ENCODE data around the gene KRT80. TPM values are rescaled to one million over a fixed set of nuclear protein-coding genes. Genes with fewer than 3 reads are reported as not detected.
A peak's percentile ranks its signal among the peaks of the same experiment; 100 is the strongest.

KRT80 gene
- total RNA-seq, 2 donors from 2014 or later, result 0.66 to 4.9 TPM

DNA sequence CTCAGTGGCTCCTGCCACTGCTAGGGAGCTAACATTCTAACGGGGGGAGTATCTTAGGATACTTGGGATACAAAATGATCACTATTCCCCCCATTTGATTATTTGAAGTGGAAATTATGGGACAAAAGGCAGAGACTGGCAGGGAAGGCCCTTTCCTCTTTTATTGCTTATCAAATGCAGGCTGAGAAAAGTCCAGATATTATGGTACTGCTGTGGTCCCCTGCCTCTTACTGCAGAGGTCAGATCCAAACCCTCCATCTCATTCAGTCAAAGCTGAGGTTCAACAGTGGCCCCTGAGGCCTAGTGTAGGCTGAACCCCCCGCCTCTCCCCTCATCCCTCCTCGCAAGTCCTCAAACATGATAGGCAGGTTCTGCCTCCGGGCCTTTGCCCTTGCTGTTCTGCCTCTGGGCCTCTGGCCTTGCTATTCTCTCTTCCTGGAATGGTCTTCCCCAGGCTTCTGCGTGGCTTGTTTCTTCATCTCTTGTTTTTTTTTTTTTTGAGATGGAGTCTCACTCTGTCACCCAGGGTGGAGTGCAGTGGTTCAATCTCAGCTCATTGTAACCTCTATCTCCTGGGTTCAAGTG, 34.2 kb downstream of the KRT80 start:
- intact Hi-C loops (cut with DNase I), result loop anchor here (2.0 to 5.0 kb wide), 3 partner anchors 171 to 720 kb away; no protein-coding TSS in a partner anchor
- no peak for DNase-seq
- Histone ChIP-seq H3K4me3 (no peak overlapping the region), H3K4me1 (no peaks in the 10 kb centered on the region), H3K27me3 (no peaks in the 10 kb centered on the region), H3K27ac (no peak overlapping the region), H3K9ac (ENCODE audit: low read depth in 2 of 2, low read length in 2 of 2) (no peak overlapping the region), H3K36me3 (no peaks in the 10 kb centered on the region), H3K9me3 (no peaks in the 10 kb centered on the region)
- TF ChIP-seq, protein P1, sequence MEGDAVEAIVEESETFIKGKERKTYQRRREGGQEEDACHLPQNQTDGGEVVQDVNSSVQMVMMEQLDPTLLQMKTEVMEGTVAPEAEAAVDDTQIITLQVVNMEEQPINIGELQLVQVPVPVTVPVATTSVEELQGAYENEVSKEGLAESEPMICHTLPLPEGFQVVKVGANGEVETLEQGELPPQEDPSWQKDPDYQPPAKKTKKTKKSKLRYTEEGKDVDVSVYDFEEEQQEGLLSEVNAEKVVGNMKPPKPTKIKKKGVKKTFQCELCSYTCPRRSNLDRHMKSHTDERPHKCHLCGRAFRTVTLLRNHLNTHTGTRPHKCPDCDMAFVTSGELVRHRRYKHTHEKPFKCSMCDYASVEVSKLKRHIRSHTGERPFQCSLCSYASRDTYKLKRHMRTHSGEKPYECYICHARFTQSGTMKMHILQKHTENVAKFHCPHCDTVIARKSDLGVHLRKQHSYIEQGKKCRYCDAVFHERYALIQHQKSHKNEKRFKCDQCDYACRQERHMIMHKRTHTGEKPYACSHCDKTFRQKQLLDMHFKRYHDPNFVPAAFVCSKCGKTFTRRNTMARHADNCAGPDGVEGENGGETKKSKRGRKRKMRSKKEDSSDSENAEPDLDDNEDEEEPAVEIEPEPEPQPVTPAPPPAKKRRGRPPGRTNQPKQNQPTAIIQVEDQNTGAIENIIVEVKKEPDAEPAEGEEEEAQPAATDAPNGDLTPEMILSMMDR (IDR thresholded peaks at IDR 0.05), result no peak

DNA sequence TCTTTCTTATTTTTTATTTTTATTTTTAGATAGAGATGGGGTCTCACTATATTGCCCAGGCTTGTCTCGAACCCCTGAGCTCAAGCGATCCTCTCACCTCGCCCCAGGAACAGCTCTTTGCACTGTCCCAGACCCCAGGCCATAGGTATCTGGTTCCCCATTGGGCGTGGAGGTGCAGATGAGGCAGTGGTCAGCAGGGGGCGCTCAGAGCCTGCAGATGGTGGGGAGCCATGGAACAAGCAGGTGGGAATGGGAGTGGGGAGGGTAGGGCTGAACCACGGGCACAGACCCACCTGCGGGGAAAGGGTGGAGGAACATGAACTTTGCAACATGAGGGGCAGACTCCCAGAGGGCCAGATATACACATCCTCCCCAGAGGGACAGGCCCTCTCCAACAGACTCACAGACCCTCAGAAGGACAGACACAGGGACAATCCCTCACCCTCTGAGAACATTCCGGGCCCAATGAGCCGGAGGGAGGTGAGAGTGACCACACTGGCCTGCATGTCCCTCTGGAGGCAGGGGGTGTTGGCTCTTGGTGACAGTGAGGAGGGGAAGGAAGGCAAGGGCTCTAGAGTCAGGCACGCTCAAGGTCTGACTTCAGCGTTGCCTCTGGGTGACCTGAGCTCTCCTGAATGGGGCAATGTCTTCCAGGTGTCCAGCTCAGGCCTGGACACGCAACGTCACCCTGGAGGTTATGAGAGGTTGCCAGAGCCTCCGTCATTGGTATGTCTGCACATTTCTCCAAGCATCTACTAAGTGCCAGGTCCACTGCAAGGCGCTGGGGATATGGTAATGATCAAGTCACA, 34.9 kb downstream of the KRT80 start:
- Histone ChIP-seq H3K4me1 (peaks cover 2% of the 10 kb centered on the region), H3K9me3 (no peaks in the 10 kb centered on the region), H3K9ac (ENCODE audit: low read depth in 2 of 2, low read length in 2 of 2) (no peak overlapping the region), H3K4me3 (no peak overlapping the region), H3K27ac (no peak overlapping the region), H3K27me3 (no peaks in the 10 kb centered on the region), H3K36me3 (no peaks in the 10 kb centered on the region)
- peak; percentile 85 for DNase-seq
- TF ChIP-seq, protein P1 (IDR thresholded peaks at IDR 0.05), result peak; percentile 91
- intact Hi-C loops (cut with DNase I), result loop anchor here (2.0 to 5.0 kb wide), 3 partner anchors 172 to 720 kb away; no protein-coding TSS in a partner anchor

DNA sequence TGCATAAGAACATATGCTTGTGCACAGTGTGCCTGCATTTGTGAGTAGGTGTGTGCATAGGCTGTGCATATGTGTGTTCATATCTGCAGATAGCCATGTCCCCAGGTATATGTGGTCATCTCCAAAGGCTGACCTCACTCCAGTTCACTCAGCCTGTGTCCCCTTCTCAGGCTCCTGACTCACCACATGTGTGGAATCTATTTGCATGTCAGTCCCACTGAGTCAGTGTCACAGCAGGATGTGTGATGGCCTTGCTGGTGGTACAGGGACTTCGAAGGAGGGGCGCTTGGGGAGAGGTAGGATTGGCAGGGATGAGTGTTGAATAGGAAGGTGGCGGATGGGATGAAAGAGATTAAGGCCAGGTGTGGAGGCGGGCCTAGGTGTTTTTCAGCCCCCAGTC, 35.5 kb downstream of the KRT80 start:
- Histone ChIP-seq H3K9ac (ENCODE audit: low read depth in 2 of 2, low read length in 2 of 2) (no peak overlapping the region), H3K4me1 (peaks cover 4% of the 10 kb centered on the region), H3K27me3 (no peaks in the 10 kb centered on the region), H3K4me3 (no peak overlapping the region), H3K27ac (no peak overlapping the region), H3K36me3 (no peaks in the 10 kb centered on the region), H3K9me3 (no peaks in the 10 kb centered on the region)
- DNase-seq, result no peak
- intact Hi-C loops (cut with DNase I), result loop anchor here (2.0 to 5.0 kb wide), 3 partner anchors 172 to 721 kb away; no protein-coding TSS in a partner anchor
- TF ChIP-seq, protein P1 (IDR thresholded peaks at IDR 0.05), result no peak

- H3K27me3 ChIP-seq, result no peaks in the 10 kb centered on the region
- H3K4me1 ChIP-seq, result peaks cover 4% of the 10 kb centered on the region
- intact Hi-C loops (cut with DNase I), result loop anchor here (5.0 kb wide), 2 partner anchors 427 to 722 kb away; no protein-coding TSS in a partner anchor
- DNase-seq, result peak; percentile 46
- peak overlapping the region in 1 of 2 donors; percentile 29 for H3K9ac ChIP-seq (ENCODE audit: low read depth in 2 of 2, low read length in 2 of 2)
- TF ChIP-seq, protein P1 (IDR thresholded peaks at IDR 0.05), result no peak
- no peak overlapping the region for H3K4me3 ChIP-seq
- H3K27ac ChIP-seq, result no peak overlapping the region
- H3K36me3 ChIP-seq, result no peaks in the 10 kb centered on the region
- no peaks in the 10 kb centered on the region for H3K9me3 ChIP-seq
Observed at GRCh38 chr12:52155048-52155868, 36.6 kb downstream of the KRT80 start.

- no peak for DNase-seq
- Histone ChIP-seq H3K27me3 (no peaks in the 10 kb centered on the region), H3K9me3 (no peaks in the 10 kb centered on the region), H3K4me1 (peaks cover 10% of the 10 kb centered on the region), H3K9ac (ENCODE audit: low read depth in 2 of 2, low read length in 2 of 2) (peak overlapping the region; percentile 18 to 64), H3K36me3 (no peaks in the 10 kb centered on the region), H3K27ac (no peak overlapping the region), H3K4me3 (no peak overlapping the region)
- intact Hi-C loops (cut with DNase I), result no loop called here
- TF ChIP-seq, protein P1 (IDR thresholded peaks at IDR 0.05), result no peak
Observed at GRCh38 chr12:52152905-52153317, 38.9 kb downstream of the KRT80 start.
